Activated CD4-positive, CD25-positive, alpha-beta regulatory T cell treated with anti-CD3 and anti-CD28 coated beads, Interleukin-2, amount 50 U/mL, for 72 hours (primary cell): ENCODE measurements around the gene DNAH2.

ENCODE experiments used
- DNase-seq: peaks from one replicate; pipeline ENCODE4 v3.0.0; 2021

The DNAH2 gene

GRCh38 chr17:7703584-7704479, 13.7 kb upstream of the DNAH2 start:
- no peak for DNase-seq

GRCh38 chr17:7704601-7705268, 12.8 kb upstream of the DNAH2 start, which contains the start of gene EFNB3:
Gene EFNB3, plus strand, starts transcription at chr17:7705202. Its CDS starts 397 bp downstream, at chr17:7705599.
- no peak for DNase-seq

- DNase-seq, result no peak
These were observed 12.0 kb upstream of the DNAH2 start for GRCh38 chr17:7705269-7706255.

- no peak for DNase-seq
These were observed 10.8 kb upstream of the DNAH2 start for GRCh38 chr17:7706631-7707354.

GRCh38 chr17:7707446-7707845, 10.1 kb upstream of the DNAH2 start:
- no peak for DNase-seq

GRCh38 chr17:7707858-7708750, 9.4 kb upstream of the DNAH2 start:
- no peak for DNase-seq

- DNase-seq, result no peak
These were observed 8.5 kb upstream of the DNAH2 start for GRCh38 chr17:7709031-7709430.

GRCh38 chr17:7710301-7710700, 7.2 kb upstream of the DNAH2 start:
- no peak for DNase-seq

GRCh38 chr17:7711051-7711755, 6.3 kb upstream of the DNAH2 start:
- no peak for DNase-seq

- DNase-seq, result no peak
These were observed 5.3 kb upstream of the DNAH2 start for GRCh38 chr17:7712111-7712771.

GRCh38 chr17:7713782-7714181, 3.8 kb upstream of the DNAH2 start:
- no peak for DNase-seq

GRCh38 chr17:7714721-7715594, 2.6 kb upstream of the DNAH2 start:
- DNase-seq, result no peak

GRCh38 chr17:7715936-7716886, 1.3 kb upstream of the DNAH2 start:
- no peak for DNase-seq

GRCh38 chr17:7717756-7718350, 309 bp downstream of the DNAH2 start:
- no peak for DNase-seq

- DNase-seq, result no peak
These were observed 2.1 kb downstream of the DNAH2 start for GRCh38 chr17:7719661-7720060.

GRCh38 chr17:7720125-7720524, 2.6 kb downstream of the DNAH2 start:
- DNase-seq, result no peak

- no peak for DNase-seq
These were observed 4.1 kb downstream of the DNAH2 start for GRCh38 chr17:7721612-7722011.
